ENCODE measurements around the gene CADPS.

GRCh38 chr3:62378311-62378789, 496.9 kb downstream of the CADPS start:
- TF ChIP-seq POLR2A (IDR thresholded peaks at IDR 0.05) = no peak
- no peak for TF ChIP-seq CTCF (IDR thresholded peaks at IDR 0.05)
